SK-N-SH (cell line): ENCODE data around the gene DHX16. TPM values are rescaled to one million over a fixed set of nuclear protein-coding genes. Genes with fewer than 3 reads are reported as not detected.

Source experiments
- CTCF ChIA-PET: fragments of 300-600, 350-600 bp; formaldehyde crosslinking; extraction: SDS; loops from one replicate; lab custom pipeline; 2021; lab: Yijun Ruan, JAX
- POLR2A ChIA-PET: fragments of 350-600 bp; sonication (Branson Sonifier 250); formaldehyde crosslinking; extraction: SDS; loops from one replicate; lab custom pipeline; 2020; ENCODE audit warnings: antibody characterized with exemption, inconsistent platforms; lab: Yijun Ruan, JAX
- DNase-seq: peaks from one replicate; pipeline ENCODE4 v3.0.0; 2012
- H2AFZ ChIP-seq: fragments of 200-600 bp; sonication (generic); 2 replicates; pipeline ENCODE4 v1.8.1; 2016; ENCODE audit warnings: antibody characterized with exemption, mild to moderate bottlenecking, low read depth
- H3F3A ChIP-seq: fragments of 200-600 bp; sonication (generic); replicated peaks from 2 replicates; pipeline ENCODE3; 2016; ENCODE audit warnings: antibody characterized with exemption, mild to moderate bottlenecking; ENCODE audit not compliant: insufficient read depth
- H3K27ac ChIP-seq, 2 experiments: fragments of 200-500 bp in 1 of 2; fragments of 200-600 bp in 1 of 2; sonication (Bioruptor generic) in 1 of 2; sonication (generic), shearing (Covaris generic) in 1 of 2; 2 replicates each; pipeline versions ENCODE4 v1.5.1 to v1.6.1; 2014 to 2016; ENCODE audit warnings: low read depth in 2 of 2, inconsistent platforms in 1 of 2, low read length in 1 of 2, mild to moderate bottlenecking in 1 of 2, mixed read lengths in 1 of 2
- H3K27me3 ChIP-seq: fragments of 200-600 bp; sonication (generic), shearing (Covaris generic); 2 replicates; pipeline ENCODE4 v1.6.1; 2016; ENCODE audit warnings: mixed run types; ENCODE audit not compliant: insufficient read depth
- H3K36me3 ChIP-seq, 2 experiments: fragments of 200-500 bp in 1 of 2; fragments of 200-600 bp in 1 of 2; sonication (Bioruptor generic) in 1 of 2; sonication (generic) in 1 of 2; replicated peaks in 1 of 2; 2 replicates each; pipeline versions ENCODE3 to v1.5.1; 2014 to 2016; ENCODE audit warnings: low read length in 1 of 2, mild to moderate bottlenecking in 1 of 2; ENCODE audit not compliant: insufficient read depth in 2 of 2, control insufficient read depth in 1 of 2
- H3K4me1 ChIP-seq, 2 experiments: fragments of 200-500 bp in 1 of 2; fragments of 200-600 bp in 1 of 2; sonication (Bioruptor generic) in 1 of 2; sonication (generic), shearing (Covaris generic) in 1 of 2; 2 replicates each; pipeline versions ENCODE4 v1.5.1 to v1.6.1; 2014 to 2016; ENCODE audit warnings: low read depth in 1 of 2, low read length in 1 of 2, mixed run types in 1 of 2; ENCODE audit not compliant: insufficient read depth in 2 of 2, control insufficient read depth in 1 of 2
- H3K4me2 ChIP-seq: fragments of 200-600 bp; sonication (generic), shearing (Covaris generic); 2 replicates; pipeline ENCODE4 v1.6.1; 2017; ENCODE audit warnings: mixed run types
- H3K4me3 ChIP-seq, 2 experiments: fragments of 200-500 bp in 1 of 2; fragments of 200-600 bp in 1 of 2; sonication (Bioruptor generic) in 1 of 2; sonication (generic), shearing (Covaris generic) in 1 of 2; 2 replicates each; pipeline versions ENCODE4 v1.5.1 to v1.8.1; 2014 to 2016; ENCODE audit warnings: low read depth in 2 of 2, inconsistent platforms in 1 of 2, low read length in 1 of 2, mild to moderate bottlenecking in 1 of 2, mixed read lengths in 1 of 2, moderate library complexity in 1 of 2
- H3K79me2 ChIP-seq: fragments of 200-600 bp; sonication (generic); 2 replicates; pipeline ENCODE4 v1.8.1; 2017; ENCODE audit warnings: mild to moderate bottlenecking; ENCODE audit not compliant: insufficient read depth
- H3K9ac ChIP-seq: fragments of 200-600 bp; sonication (generic); 2 replicates; pipeline ENCODE4 v1.6.1; 2017; ENCODE audit warnings: mixed run types
- H3K9me2 ChIP-seq: fragments of 200-600 bp; sonication (generic); 2 replicates; pipeline ENCODE4 v1.6.1; 2017; ENCODE audit warnings: mixed run types
- H3K9me3 ChIP-seq: fragments of 200-600 bp; sonication (generic); 2 replicates; pipeline ENCODE4 v1.6.1; 2017; ENCODE audit warnings: mixed run types, mild to moderate bottlenecking, moderate library complexity
- H4K20me1 ChIP-seq: fragments of 200-600 bp; sonication (generic); 2 replicates; pipeline ENCODE4 v1.6.1; 2017; ENCODE audit warnings: mild to moderate bottlenecking, mixed run types; ENCODE audit not compliant: insufficient read depth
- GATA2 ChIP-seq: sonication (generic); formaldehyde crosslinking; IDR thresholded peaks from 2 replicates; pipeline ENCODE4 v1.5.0; 2020; ENCODE audit warnings: mild to moderate bottlenecking, missing genetic modification reagents
- JUND ChIP-seq: IDR thresholded peaks from 2 replicates; pipeline ENCODE4 v1.4.0; 2012
- NRF1 ChIP-seq: IDR thresholded peaks from 2 replicates; pipeline ENCODE4 v1.6.1; 2012; ENCODE audit warnings: low read depth, mild to moderate bottlenecking, low read length
- POLR2AphosphoS5 ChIP-seq: IDR thresholded peaks from 2 replicates; pipeline ENCODE4 v1.6.1; 2012; ENCODE audit warnings: low read depth, low read length
- RFX5 ChIP-seq: IDR thresholded peaks from 2 replicates; pipeline ENCODE4 v1.6.1; 2012; ENCODE audit warnings: mild to moderate bottlenecking, improper control_type of control experiment, low read length
- RXRA ChIP-seq: IDR thresholded peaks from 2 replicates; pipeline ENCODE4 v1.4.0; 2012; ENCODE audit warnings: low read depth, mild to moderate bottlenecking, borderline replicate concordance
- USF2 ChIP-seq: fragments of 150-350 bp; IDR thresholded peaks from 2 replicates; pipeline ENCODE4 v1.6.1; 2017; ENCODE audit warnings: antibody characterized with exemption, low read length, low read depth, borderline replicate concordance
- YY1 ChIP-seq: IDR thresholded peaks from 2 replicates; pipeline ENCODE4 v1.4.0; 2012; ENCODE audit warnings: low read depth, mild to moderate bottlenecking
- WGBS: methylation state at CpG from one replicate; pipeline ENCODE4 v1.1.6; 2017; ENCODE audit warnings: low lambda C conversion rate; 5-methylcytosine and 5-hydroxymethylcytosine counted together
- polyA plus RNA-seq, 3 experiments: library from polyadenylated mRNA; depleted of rRNA; stranded (reverse); fragments of >200 nt; gene quantifications; 2 replicates each; pipeline ENCODE4 v1.2.3, GENCODE V29; 2012
- TF ChIP-seq, protein P1 (sequence below): IDR thresholded peaks from 2 replicates; pipeline ENCODE4; 2012
- TF ChIP-seq, protein P2 (sequence below): fragments of 200-600 bp; sonication (generic); IDR thresholded peaks from 2 replicates; pipeline ENCODE4 v1.6.1; 2017; ENCODE audit warnings: antibody characterized with exemption, mild to moderate bottlenecking, moderate library complexity

DHX16 gene
- polyA plus RNA-seq, 1 of the 3 experiments (the other 2 are of a cell fraction) = 59.8 TPM

DNA sequence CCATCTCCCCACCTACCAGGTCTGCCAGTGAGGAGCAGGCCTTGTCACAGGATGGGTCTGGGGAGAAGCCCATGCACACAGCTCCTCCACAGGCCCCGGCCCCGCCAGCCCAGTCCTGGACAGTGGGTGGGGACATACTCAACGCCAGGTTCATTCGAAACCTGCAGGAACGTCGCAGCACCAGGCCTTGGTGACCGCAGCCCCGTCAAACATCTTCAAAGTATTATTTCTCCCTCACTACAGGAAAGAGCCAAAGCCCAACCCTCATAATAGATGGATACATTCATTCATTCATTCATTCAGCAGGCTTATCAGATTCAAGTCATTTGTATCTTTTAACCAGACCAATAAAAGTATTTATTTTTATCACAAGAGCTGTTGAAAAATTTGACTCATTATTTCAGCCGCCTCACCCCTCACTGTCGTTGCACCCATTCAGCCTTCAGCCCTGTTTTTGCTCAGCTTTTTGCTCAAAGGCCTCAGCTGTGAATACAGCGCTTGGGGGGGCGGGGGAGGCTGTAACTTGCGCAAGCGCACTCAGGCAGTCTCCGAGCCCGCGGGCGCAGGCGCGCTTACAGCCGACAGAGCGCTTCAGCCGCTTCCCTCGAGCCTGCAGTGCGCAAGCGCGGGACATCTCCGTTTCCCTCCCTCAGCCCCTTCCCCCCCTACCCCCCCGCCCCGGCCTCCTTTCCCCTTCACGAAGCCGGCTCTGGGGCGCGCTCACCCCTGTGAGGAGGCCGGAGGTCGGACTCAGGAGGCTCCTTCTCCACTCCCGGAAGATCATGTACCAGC lies 26.2 kb downstream of the DHX16 start, which contains the start of gene C6orf136:
Gene C6orf136, plus strand, starts transcription at position 684 of the 792 bp plus-strand sequence. Its CDS starts 99 bp downstream, at position 783.
- ChIA-PET CTCF (interaction anchor here (0.9 kb wide), 2 partner anchors 26 to 106 kb away, joined by 3 to 4 read pairs; partner anchors contain the start of gene DHX16), POLR2A (interaction anchor here (1.0 kb wide), 1 partner anchor 32 kb away, joined by 7 read pairs; no protein-coding TSS in a partner anchor)
- no peaks in the 10 kb centered on the region for H3K9me3 ChIP-seq
- H3F3A ChIP-seq = peaks cover 17% of the 10 kb centered on the region
- H3K9ac ChIP-seq = peak within 1 kb of the TSS; percentile 84
- H2AFZ ChIP-seq = peak within 1 kb of the TSS; percentile 68
- peaks cover 0 to 6% of the 10 kb centered on the region in 2 experiments; a peak in 2 of 4 replicates for H3K4me1 ChIP-seq
- H3K27me3 ChIP-seq = no peaks in the 10 kb centered on the region
- H4K20me1 ChIP-seq = no peaks in the 10 kb centered on the region
- peaks cover 32% of the 10 kb centered on the region for H3K79me2 ChIP-seq
- peak within 1 kb of the TSS; percentile 97 for H3K4me2 ChIP-seq
- H3K36me3 ChIP-seq = peaks cover 23 to 33% of the 10 kb centered on the region in 2 experiments
- peak within 1 kb of the TSS; percentile 77 to 94 for H3K27ac ChIP-seq
- peak; percentile 97 for DNase-seq
- 13% methylated on average over 34 of the region's 37 CpGs for WGBS
- TF ChIP-seq NRF1 (peak; percentile 96), GATA2 (CRISPR knock-in tag) (no peak; the same call in 1 of the 2 replicates)
- TF ChIP-seq, protein P1, sequence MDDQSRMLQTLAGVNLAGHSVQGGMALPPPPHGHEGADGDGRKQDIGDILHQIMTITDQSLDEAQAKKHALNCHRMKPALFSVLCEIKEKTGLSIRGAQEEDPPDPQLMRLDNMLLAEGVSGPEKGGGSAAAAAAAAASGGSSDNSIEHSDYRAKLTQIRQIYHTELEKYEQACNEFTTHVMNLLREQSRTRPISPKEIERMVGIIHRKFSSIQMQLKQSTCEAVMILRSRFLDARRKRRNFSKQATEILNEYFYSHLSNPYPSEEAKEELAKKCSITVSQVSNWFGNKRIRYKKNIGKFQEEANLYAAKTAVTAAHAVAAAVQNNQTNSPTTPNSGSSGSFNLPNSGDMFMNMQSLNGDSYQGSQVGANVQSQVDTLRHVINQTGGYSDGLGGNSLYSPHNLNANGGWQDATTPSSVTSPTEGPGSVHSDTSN = 0 out of 2 replicates have a peak, but pooled peaks have one; percentile 17
- no peaks in the 10 kb centered on the region for H3K9me2 ChIP-seq
- peak within 1 kb of the TSS; percentile 84 for H3K4me3 ChIP-seq

DNA sequence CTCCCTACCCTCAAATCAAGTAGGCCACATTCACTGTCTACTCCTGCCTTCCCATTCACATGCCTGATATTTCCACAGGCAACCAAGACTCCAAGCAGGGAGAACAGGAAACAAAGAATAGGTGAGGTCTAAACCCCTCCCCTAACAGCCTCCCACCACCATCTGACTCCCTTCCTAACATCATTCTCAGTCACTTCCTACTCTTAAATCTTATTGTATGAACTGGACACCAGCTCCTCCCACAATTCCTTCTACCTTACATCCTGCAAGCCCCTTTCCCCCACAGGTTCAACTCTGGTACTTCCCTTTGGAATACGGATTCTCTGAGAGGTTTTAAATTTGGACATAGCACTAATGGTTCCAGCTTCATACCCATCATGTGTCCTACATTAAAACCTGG lies 26.8 kb downstream of the DHX16 start:
- H3K27ac ChIP-seq = peak overlapping the region; percentile 29 to 51; a peak in 2 of 4 replicates
- H3K4me2 ChIP-seq = peak overlapping the region; percentile 97; the same call in 1 of the 2 replicates
- no peak overlapping the region for H2AFZ ChIP-seq
- peaks cover 32% of the 10 kb centered on the region for H3K79me2 ChIP-seq
- no peaks in the 10 kb centered on the region for H3K9me3 ChIP-seq
- H3K4me1 ChIP-seq = peaks cover 0 to 6% of the 10 kb centered on the region in 2 experiments; a peak in 2 of 4 replicates
- peaks cover 17% of the 10 kb centered on the region for H3F3A ChIP-seq
- no peak for DNase-seq
- peaks cover 18 to 40% of the 10 kb centered on the region in 2 experiments for H3K36me3 ChIP-seq
- H3K4me3 ChIP-seq = no peak overlapping the region
- TF ChIP-seq, protein P2, sequence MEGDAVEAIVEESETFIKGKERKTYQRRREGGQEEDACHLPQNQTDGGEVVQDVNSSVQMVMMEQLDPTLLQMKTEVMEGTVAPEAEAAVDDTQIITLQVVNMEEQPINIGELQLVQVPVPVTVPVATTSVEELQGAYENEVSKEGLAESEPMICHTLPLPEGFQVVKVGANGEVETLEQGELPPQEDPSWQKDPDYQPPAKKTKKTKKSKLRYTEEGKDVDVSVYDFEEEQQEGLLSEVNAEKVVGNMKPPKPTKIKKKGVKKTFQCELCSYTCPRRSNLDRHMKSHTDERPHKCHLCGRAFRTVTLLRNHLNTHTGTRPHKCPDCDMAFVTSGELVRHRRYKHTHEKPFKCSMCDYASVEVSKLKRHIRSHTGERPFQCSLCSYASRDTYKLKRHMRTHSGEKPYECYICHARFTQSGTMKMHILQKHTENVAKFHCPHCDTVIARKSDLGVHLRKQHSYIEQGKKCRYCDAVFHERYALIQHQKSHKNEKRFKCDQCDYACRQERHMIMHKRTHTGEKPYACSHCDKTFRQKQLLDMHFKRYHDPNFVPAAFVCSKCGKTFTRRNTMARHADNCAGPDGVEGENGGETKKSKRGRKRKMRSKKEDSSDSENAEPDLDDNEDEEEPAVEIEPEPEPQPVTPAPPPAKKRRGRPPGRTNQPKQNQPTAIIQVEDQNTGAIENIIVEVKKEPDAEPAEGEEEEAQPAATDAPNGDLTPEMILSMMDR = no peak
- TF ChIP-seq POLR2AphosphoS5 = no peak
- TF ChIP-seq JUND = no peak
- no peak for TF ChIP-seq USF2
- no peak for TF ChIP-seq YY1
- TF ChIP-seq RFX5 = no peak
- no peak for TF ChIP-seq RXRA
- TF ChIP-seq, all 33 proteins: peak for 0
- Histone ChIP-seq H3K9ac (no peak overlapping the region), H3K9me2 (no peaks in the 10 kb centered on the region), H4K20me1 (no peaks in the 10 kb centered on the region), H3K27me3 (no peaks in the 10 kb centered on the region)
- ChIA-PET POLR2A (no interaction called here), CTCF (interaction anchor here (0.6 to 0.9 kb wide), 3 partner anchors 27 to 996 kb away, joined by 3 to 4 read pairs (median 4); partner anchors contain the start of gene DHX16)
- WGBS = 32% methylated on average over 1 of the region's 1 CpG
